Keratinocyte (primary cell): ENCODE results near the gene MRPL38.

Experiments
- EZH2 ChIP-seq: IDR thresholded peaks from one replicate; pipeline ENCODE4 v1.6.1; 2012; ENCODE audit warnings: inconsistent platforms, mild to moderate bottlenecking, low read length, moderate library complexity
- TF ChIP-seq, protein P1 (sequence below), 3 experiments: IDR thresholded peaks in 1 of 3; conservative IDR thresholded peaks in 1 of 3; optimal IDR thresholded peaks in 1 of 3; 2 replicates in 2 of 3; 3 replicates in 1 of 3; pipeline versions ENCODE3 to v1.5.1; 2011; ENCODE audit warnings: low read length in 3 of 3, mild to moderate bottlenecking in 3 of 3, moderate library complexity in 2 of 3, control low read depth in 1 of 3, inconsistent platforms in 1 of 3; ENCODE audit not compliant: insufficient read depth in 2 of 3; ENCODE audit errors: extremely low read depth in 1 of 3

GRCh38 chr17:75899767-75900468 lies 4.8 kb downstream of the MRPL38 start:
- TF ChIP-seq, protein P1, sequence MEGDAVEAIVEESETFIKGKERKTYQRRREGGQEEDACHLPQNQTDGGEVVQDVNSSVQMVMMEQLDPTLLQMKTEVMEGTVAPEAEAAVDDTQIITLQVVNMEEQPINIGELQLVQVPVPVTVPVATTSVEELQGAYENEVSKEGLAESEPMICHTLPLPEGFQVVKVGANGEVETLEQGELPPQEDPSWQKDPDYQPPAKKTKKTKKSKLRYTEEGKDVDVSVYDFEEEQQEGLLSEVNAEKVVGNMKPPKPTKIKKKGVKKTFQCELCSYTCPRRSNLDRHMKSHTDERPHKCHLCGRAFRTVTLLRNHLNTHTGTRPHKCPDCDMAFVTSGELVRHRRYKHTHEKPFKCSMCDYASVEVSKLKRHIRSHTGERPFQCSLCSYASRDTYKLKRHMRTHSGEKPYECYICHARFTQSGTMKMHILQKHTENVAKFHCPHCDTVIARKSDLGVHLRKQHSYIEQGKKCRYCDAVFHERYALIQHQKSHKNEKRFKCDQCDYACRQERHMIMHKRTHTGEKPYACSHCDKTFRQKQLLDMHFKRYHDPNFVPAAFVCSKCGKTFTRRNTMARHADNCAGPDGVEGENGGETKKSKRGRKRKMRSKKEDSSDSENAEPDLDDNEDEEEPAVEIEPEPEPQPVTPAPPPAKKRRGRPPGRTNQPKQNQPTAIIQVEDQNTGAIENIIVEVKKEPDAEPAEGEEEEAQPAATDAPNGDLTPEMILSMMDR (optimal IDR thresholded peaks at IDR 0.05 in 1 of 3, IDR thresholded peaks at IDR 0.05 in 1 of 3, conservative IDR thresholded peaks at IDR 0.05 in 1 of 3; ENCODE audit: extremely low read depth in 1 of 3, insufficient read depth in 2 of 3, low read length in 3 of 3), result no peak
- TF ChIP-seq EZH2, result no peak
